Germinal center (tissue), 1 donor: Measurements from ENCODE around the gene SORCS1.

Source experiments
- DNase-seq: peaks from one replicate; pipeline ENCODE4 v3.0.0; 2012; ENCODE audit warnings: mixed read lengths, low spot score

Gene SORCS1

DNA sequence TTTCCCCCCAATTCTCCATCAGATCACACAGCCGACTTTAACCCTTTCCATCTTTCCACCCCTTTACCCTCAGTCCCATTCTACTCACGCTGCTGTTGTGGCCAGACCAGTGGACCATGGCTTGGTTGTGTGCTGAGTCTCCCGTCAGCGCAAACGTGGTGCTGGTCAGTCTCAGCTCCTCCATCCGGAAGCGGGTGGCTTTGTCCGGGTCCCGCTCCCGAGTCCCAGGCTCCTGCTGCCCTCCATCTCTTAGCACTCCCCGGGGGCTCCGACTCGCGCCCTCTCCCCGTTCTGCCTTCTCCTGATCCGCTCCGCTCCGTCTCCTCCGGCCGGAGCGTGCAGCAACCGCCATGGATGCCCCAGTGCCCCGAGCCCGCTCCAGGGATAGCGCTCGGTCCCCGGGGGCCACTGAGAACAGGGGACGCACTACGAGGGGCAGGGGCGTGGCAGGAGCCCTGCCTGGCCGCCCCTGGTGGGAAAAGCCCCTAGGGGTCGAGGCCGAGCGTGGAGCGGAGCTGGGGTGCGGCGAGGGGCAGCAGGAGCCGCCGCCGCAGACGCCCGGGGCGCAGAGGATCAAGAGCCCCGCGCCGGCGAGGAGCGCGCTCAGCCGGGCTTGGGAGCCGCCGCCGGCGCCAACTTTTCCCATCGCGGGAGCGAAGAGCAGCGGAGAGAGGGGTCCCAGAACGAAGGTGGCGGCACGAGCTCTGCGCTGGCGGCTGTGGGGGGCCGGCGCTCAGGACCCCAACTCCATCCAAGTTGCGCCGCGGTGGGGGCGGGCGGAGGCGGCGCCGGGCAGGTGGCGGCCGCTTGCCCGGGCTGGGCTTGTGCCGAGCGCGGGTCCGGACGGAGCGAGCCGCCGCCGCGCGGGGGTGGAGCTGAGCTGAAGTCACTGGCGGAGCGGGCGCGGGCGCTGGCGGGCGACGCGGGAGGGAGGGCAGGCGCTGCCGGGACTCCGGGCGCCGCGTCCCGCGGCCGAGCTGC, at the start of gene SORCS1:
SORCS1 (minus strand) TSS at position 826 of the 981 bp plus-strand sequence.
- no peak for DNase-seq

DNA sequence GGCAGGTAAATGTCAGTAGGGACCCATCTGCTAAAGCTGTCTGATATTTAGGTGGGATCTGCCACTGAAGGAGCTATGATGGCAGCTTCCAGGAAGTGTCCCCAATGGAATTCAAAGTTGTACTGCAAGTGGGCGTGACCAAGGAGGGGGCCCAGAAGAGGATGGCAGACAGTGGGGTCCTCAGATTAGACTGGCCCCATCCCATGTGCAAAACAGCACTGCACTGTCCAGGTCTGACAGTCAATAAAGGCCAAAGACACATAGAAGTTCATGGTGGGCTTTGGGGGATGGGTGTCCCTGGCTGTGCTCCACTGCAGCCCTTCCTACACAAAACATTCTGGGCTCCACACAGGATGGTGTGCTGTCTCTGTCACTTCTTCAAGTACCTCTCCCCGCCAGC, 49.8 kb upstream of the SORCS1 start:
- no peak for DNase-seq

DNA sequence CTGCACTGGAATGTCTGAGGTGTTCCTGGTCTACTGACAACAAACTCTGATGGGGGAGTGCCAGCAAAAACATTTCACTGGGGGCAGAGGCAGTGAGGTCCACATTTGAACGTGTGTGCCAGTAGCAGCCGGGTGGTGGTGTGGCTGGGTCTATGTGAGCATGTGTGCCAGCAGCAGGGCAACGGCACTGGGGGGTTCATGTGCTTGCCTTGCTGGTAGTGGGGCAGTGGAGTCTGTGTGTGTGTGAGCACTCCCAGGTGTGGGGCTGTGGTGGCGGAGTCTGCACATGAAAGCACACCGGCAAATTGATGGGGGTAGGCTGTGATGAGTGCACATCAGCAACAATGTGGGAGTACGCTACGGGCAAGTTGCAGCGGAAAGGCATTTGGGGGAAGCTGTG, 49.4 kb upstream of the SORCS1 start:
- no peak for DNase-seq

DNA sequence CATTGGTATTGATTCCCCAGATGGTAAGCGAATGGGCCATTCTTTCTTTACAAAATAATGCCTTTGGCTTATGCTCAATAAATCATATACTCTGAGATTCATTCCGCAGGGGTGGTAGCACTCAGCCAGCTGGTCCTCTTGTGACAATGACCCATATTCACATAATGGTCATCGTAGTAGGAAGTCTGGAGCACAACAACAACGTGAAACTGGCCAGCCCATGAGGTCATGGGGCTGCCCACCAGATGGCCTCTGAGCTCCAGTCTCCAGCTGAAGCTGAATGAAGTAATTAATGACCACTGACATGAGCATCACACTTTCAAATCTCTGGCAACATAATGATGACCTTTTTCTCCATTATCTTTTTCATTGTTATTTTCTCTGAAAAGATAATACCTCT, 42.3 kb upstream of the SORCS1 start:
- DNase-seq: no peak

DNA sequence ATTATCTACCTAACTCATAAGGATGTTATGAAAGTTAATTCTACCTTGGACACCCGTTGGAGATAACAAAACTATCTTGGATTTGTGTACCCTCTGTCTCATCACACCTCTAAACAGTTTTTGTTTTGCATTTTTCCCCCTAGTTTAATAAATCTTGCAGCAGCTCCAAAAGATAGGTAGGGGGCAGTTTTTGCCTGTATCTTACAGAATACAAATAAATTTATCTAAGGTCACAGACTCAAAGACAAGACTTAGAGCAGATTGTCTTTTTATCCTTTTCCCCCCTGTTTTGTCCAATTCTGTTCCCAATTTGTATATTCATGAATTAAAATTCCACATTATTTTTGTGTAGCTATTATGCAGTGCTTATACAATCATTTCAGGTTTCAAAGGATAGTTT, 5.0 kb upstream of the SORCS1 start:
- DNase-seq: no peak

DNA sequence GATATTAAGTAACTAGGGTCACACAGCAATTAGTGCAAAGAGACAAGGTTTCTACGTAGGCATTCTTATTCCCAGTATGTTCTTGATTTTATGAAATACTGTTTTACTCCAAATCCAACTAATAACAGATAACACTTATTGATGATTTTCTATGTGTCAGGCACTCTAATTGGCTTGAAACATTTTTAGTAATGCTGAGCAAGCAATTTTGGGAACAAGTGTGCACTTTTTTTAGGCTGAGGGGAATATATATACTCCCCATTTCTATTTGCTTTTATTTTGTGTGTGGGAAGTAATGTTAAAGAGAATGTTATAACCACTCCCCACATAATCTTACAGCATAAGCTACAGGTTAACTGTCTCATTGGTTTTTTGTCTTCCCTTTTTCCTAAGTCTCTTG, 4.2 kb upstream of the SORCS1 start:
- DNase-seq: no peak

DNA sequence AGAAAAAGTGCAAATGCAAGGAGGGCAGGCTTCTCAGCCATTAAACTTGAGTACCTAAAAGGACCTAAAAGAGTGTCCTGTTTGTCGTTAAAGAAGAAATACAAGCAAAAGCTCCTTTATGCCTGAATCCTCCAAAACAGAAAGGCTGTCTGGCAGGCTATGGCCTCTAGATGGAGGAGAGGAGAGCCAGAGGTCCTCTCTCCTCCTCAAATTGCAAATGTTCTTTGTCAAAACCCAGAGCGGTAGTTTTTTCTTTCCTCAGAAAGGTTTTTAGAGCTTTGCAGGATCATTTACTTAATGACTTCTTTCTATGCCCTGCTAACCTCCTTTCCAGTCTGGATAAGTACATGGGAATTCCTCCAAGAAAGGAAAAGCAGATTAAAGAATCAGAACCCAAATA, 1.9 kb upstream of the SORCS1 start:
- DNase-seq: no peak

DNA sequence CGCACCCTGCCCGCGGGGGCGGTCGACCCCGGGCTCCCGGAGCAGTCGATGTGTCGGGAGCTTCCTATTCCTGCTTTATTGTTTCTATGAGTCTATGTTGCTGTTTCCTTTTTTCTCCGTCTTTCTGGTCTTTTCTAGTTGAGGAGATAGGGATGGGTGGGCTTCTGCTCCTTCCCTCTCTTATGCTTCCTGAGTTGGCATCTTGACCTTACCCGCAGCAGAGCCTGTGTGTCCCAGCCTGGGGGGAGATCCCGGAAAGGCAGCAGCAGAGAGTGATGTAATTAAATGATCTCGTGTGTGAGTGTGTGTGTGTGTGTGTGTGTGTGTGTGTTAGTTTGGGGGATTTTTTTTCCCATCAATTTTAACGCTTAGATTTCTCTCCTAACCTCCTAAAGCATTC, 486 bp upstream of the SORCS1 start:
- no peak for DNase-seq

DNA sequence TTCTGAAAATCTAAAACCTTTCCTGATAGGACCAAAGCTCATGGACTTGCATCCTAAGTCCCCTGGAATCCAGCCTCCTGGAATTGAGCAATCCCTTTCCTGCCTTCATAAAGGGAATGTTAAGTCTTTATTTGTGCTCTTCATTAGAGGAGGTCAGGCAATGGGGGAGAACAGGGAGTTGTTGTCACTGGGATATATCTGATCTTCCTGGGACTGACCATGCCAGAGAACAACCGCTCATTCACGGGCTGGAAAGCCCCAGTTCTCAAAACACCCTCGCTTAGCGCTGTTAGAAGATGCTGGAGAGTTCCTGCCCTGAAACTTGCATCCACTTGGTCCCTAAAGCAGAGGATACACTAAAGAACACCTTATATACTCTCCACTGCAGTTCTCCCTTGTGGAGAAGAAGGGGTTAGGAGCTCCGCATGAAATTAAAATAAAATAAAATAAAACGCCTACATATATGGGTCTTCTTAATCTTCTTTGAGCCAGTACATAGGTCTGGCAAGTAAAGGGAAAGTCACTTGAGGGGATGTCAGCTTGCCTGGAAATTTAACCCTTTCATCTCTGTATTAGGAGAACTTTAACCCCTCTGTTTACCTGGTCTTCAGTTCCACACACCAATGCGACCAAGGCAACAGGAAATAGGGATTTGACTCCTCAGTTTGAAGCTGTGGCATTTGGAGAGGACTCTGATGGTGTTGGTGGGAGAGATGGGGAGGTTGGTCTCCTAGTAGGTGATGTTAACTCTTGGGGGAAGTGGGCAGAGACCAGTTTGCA, 1.2 kb downstream of the SORCS1 start:
- DNase-seq: no peak

DNA sequence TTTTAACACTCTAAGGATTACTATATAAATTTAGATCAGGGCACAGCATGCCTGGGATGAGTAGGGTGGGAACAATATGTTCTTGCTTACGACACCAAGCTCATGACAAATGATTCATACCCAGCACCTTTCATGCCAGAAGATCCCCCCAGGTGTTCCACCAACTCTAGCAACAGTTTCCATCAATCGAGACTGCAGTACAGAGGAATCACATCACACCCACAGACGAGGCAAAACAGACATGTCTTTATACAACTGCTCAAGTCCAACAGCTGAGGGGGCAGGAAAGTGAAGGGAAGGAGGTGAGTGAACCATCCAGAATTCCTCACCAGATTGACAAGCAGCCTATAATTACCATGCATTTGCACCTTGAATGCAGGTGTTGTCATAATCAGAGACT, 3.6 kb downstream of the SORCS1 start:
- DNase-seq: no peak

DNA sequence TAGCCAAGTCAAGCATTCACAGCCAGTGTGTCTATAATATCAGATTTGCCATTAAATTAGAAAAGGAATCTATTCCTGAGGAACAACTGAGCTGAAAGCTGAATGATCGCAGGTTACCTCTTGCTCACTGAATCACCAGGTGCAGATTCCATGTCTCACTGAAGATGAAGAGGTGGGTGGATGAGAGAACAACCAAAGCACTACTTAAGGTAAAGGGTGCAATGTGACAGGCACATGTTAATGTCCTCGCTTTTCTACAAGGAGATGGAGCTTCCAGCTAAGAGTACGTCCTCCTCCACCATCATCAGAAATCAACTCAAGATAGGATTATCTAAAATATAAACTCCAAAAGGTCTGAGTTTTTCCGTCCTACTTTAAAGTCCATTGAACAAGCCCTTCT, 4.6 kb downstream of the SORCS1 start:
- DNase-seq: no peak

DNA sequence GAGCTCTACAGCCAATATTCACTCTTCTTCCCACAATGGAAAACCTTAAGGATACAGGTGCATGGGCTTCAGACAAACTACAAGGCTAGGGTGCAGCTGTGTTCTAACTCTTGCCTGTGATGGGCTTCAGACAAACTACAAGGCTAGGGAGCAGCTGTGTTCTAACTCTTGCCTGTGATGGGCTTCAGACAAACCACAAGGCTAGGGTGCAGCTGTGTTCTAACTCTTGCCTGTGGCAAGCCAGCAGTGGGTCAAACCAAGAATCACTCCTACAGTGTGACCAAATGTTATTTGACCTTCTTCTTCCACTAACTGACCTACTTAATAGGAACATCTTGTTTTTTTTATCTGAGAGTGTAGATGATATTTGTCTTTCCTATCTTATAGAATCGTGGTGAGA, 7.4 kb downstream of the SORCS1 start:
- no peak for DNase-seq

DNA sequence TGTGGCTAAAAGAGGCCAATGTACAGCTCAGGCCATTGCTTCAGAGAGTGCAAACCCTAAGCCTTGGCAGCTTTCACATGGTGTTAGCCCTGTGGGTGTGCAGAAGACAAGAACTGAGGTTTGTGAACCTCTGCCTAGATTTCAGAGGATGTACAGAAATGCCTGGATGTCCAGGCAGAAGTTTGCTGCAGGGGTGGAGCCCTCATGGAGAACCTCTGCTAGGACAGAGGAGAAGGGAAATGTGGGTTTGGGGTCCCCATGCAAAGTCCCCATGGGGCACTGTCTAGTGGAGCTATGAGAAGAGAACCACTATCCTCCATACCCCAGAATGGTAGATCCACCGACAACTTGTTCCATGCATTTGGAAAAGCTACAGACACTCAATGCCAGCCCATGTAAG, 12.4 kb downstream of the SORCS1 start:
- DNase-seq: no peak

DNA sequence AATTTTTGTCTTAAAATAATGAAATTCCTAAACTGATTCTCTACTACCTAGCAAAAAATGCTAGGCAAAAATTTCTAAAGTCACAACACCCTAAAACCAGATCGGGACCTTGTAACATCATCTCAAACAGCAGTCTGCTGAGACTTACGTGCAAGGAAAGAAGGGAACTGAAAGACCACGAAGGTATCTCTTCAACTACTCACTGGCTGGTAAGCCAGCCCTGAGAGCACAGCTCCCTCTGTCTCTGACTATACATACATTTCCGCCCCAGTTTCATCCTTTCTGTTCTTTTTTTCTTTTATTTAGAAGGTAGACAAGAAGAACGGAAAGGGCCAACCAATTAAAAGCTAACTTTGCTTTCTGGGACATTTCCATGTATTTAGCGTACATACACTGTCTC, 15.6 kb downstream of the SORCS1 start:
- no peak for DNase-seq

DNA sequence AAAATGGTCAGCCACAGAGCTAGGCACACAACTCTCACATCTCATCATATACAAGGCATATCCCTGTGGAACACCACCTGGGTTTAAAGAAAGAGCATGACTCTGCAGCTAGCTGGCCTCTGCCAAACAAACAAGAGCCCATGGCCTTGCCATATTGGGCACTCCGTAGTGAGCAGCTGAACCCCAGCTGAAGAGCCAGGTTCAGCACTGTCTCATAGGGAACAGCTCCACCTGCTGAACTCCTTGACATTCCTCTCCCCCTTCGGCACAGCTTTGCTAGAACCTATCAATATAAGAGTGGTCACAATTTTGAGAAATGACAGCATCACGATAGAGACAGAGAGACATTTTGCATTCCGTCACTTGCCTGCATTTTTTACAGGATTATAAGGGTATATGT, 20.0 kb downstream of the SORCS1 start:
- no peak for DNase-seq

DNA sequence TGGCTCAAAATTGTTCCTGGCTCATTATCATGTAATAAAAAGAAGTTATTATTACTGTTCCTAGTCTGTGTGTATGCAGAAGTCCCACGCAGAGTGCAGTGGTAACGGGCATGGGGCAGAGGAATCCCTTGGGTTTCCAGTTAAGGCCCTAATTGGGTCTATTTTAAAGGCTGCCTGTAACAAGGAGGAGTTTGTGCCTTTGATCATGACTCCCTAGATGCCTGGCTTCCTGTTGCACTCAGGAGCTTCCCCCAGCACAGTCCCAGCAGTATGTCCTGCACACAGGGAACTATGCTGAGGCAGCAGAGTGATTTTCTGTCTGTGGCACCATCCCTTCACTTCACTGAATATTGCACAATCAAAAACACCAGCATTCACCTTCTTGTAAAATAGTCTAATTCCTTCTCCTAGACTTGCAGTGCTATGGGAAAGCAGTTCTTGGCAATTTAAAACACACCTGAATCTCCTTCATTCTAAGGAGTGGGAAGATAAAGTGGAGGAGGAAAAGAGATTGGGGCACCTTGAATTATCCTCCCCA, 22.9 kb downstream of the SORCS1 start:
- no peak for DNase-seq

DNA sequence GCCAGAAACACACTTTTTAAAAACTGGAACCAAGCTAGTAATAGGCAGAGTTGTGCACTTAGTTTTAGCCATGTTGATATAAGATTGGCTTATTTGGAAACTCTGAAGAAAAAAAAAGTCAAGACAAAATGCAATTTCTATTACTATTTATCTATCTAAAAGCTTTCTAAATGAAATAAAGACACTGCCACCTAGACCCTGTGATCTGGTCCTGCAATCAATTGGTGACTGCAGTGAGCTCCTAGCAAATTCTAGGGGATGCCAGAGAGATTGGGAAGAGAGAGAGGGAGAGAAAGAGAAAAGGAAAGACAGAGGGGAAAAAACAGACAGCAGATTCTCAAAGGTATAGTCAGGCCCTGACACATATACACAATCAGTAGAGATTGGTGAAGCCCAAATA, 25.3 kb downstream of the SORCS1 start:
- DNase-seq: no peak

DNA sequence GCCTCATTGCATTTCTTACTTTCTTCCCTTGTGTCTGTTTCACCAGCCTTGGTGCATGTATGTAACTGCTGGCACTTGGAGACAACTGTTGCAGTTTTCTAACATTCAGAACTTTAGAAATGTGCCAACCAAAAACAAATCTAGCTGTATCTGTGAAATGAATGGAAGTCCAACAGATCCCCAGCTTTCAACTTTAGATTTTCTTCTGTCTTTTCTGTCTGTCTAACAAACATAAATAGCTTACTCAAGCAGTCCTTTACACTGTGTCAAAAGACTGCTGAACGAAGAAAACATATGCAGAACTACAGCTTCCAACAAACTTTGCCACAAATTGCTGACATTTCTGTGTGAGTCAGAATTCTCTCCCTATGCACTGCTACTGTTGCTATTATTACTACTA, 30.9 kb downstream of the SORCS1 start:
- no peak for DNase-seq

DNA sequence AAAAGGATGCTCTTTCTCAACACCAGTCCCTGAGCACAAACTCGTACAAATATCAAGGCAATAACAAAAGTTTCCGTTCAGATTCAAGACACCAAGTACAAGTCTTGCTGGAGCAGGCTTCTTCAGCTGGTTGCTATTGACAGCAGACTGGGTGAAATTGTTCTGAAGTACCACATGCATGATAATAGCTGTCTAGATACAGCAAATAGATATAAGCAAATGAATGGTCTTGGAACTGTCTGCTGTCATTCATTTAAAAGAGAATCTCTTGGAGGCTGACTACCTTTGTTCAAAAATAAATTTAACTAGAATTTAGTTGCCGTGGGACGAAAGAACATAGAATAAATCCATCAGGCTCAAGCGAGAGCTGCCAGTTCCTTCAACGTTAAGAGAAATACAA, 35.5 kb downstream of the SORCS1 start:
- no peak for DNase-seq

DNA sequence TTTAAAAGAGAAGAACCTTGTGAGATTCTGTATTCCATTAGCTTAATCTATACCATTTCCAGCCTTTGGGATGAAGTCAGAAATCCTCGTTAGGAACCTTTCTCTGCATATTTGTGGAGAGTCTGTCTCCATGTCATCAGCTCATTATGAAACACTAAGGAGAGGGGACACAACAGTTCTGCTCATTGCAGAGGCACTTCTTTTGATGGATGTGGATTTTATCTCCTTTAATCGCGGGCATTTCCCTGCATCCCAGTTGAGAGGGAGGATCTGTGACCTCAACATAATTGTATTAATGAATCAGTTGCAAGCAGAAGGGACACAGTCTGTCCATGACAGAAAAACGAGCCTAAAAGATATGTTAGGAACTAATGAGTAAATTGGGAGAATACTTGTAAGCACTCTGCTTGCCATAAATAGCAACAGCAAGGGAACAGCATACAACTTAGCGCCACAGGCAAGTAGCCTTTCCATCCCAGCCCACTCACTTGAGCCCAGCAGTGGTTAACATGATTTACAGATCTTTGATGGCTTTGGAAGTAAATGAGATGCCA, 37.9 kb downstream of the SORCS1 start:
- no peak for DNase-seq

DNA sequence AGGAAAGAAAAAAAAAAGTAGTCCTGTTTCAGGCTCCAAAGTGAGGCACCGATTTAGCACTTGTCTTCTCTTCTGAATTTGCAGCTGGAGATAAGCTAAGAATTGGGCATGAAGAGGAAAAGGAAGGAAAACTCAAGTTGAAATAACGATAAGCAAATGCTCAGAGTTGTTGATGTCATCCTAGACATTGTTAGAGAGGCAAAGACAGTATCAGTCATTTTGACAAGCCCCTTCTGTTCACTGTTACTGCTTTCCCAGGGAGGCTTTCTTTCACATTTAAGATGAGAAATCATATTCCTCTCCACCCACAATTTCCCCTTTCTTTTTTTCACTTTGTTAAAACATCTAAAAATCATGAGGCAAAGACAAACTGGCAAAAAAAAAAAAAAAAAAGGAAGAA, 41.8 kb downstream of the SORCS1 start:
- no peak for DNase-seq

DNA sequence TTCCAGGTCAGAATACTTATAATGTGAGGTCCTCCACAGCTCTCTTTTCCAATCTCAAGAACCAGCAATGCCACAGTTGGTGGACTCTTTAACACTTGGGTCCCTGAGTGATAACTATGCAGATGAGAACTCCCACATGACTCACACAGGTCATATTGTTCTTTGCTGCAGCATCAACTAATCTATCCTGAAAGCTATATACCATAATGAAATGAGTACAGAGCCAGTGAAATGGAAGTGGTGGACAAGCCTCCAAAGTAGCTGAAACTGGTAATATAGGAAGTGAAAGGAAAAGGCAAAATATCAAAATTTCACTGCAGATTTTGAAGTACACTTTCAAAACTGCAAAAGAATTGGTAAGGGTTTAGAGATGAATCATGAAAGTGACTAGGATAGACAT, 45.6 kb downstream of the SORCS1 start:
- DNase-seq: no peak
